SK-MEL-5 (cell line): Measurements from ENCODE around the gene BNIP1. TPM values are rescaled to one million over a fixed set of nuclear protein-coding genes. Genes with fewer than 3 reads are reported as not detected.
"Not testable (repeated sequence)": the region's sequence is repeated elsewhere in the genome, so short reads cannot be mapped to it uniquely, and the experiment has no call there.

Experiments
- DNase-seq: peaks from one replicate; pipeline ENCODE4 v3.0.0-alpha.2; 2016; ENCODE audit warnings: low read depth, low spot score
- in situ Hi-C: cut with HindIII; loops from 2 replicates; pipeline ENCODE4 v1.10.0; 2016; ENCODE audit warnings: low sequenced_read_pairs, high pct_unique_total_duplicates, low pct_unique_long_range_greater_than_20kb
- polyA plus RNA-seq, 2 experiments: library from polyadenylated mRNA; depleted of rRNA; stranded (reverse); fragments of >200 nt; gene quantifications; 2 replicates each; pipeline ENCODE4 v1.2.3, GENCODE V29; 2015
- total RNA-seq: library from RNA; depleted of rRNA; stranded (reverse); fragments of >200 nt; shearing (Covaris generic); gene quantifications from 2 replicates; pipeline ENCODE4 v1.2.3, GENCODE V29; 2014; rRNA removed

The BNIP1 gene
- total RNA-seq, result 17.1 and 18.0 TPM in 2 replicates
- 8.6 and 12.3 TPM in 2 replicates for polyA plus RNA-seq (2015; cell fraction: cytosol; rRNA removed)
- 9.9 and 20.0 TPM in 2 replicates for polyA plus RNA-seq (2015; cell fraction: nucleus; rRNA removed)

GRCh38 chr5:173144200-173145176 lies at the start of gene BNIP1:
Gene BNIP1, plus strand, starts transcription at chr5:173144531. Its CDS starts 15 bp downstream, at chr5:173144546.
- in situ Hi-C loops, result no loop called here
- DNase-seq, result peak; percentile 93

DNA sequence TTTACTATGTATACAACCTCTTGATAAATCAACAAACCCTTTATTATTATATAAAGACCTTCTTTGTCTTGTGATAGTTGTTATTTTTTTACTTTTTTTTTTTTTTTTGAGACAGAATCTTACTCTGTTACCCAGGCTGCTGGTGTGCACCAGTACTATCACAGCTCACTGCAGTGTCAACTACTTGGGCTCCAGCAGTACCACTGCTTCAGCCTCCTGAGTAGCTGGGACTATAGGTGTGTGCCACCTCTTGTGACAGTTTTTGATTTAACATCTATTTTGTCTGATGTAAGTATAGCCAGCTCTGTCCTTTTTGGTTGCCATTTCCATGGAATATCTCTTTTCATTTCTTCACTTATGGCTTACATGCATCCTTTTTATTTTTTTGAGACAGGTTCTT lies 45.5 kb upstream of the BNIP1 start:
- in situ Hi-C loops, result no loop called here
- DNase-seq, result no peak

DNA sequence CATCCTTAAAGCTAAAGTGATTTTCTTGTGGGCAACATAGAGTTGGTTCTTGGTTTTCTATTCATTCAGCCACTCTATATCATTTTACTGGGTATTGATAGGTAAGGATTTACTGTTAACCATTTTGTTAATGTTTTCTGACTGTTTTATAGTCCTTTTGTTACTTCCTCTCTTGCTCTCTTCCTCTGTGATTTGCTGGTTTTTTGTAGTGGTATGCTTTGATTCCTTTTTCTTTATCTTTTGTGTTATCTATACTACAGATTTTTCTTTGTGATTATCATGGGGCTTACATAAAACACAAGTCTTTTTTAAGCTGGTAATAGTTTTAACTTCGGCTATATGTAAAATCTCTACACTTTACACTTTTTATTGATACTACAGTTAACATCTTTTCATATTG lies 44.9 kb upstream of the BNIP1 start:
- no peak for DNase-seq
- in situ Hi-C loops, result no loop called here

DNA sequence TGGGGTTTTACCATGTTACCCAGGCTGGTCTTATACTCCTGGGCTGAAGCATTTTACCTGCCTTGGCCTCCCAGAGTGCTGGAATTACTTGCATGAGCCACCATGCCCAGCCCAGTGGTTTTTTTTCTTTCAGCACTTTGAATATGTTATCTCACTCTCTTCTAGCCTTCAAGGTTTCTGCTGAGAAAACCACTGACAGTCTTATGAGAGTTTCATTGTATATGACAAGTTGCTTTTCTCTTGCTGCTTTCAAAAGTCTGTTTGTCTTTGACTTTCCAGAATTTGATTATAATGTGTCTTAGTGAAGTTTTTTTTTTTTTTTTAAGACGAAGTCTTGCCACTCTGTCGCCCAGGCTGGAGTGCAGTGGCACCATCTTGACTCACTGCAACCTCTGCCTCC lies 43.1 kb upstream of the BNIP1 start:
- DNase-seq, result no peak
- in situ Hi-C loops, result no loop called here

GRCh38 chr5:173103411-173103810 lies 40.9 kb upstream of the BNIP1 start:
- in situ Hi-C loops, result no loop called here
- peak; percentile 67 for DNase-seq

DNA sequence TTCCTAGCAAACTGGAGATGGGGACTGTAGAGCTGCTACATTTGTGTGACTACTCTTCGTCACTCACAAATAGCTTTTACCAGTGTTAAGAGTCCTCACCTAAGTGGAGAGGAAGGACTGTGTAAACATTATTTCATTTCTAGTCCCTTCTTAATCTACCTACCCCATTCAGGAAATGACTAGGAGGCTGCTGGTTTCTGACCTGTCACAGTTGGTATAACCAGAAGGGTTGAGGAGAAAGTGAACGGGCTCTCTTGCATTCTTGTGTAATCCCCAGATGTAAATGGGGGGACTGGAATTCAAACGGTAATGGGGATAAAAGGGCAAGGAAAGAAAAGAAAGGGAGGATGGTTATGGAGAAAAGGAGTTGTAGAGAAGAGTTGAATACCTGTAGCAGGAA lies 35.4 kb upstream of the BNIP1 start:
- in situ Hi-C loops, result no loop called here

GRCh38 chr5:173114536-173114935 lies 29.8 kb upstream of the BNIP1 start:
- no peak for DNase-seq
- in situ Hi-C loops, result no loop called here

More for the DNA sequence above, 35.4 kb upstream of the BNIP1 start:
- no peak for DNase-seq

DNA sequence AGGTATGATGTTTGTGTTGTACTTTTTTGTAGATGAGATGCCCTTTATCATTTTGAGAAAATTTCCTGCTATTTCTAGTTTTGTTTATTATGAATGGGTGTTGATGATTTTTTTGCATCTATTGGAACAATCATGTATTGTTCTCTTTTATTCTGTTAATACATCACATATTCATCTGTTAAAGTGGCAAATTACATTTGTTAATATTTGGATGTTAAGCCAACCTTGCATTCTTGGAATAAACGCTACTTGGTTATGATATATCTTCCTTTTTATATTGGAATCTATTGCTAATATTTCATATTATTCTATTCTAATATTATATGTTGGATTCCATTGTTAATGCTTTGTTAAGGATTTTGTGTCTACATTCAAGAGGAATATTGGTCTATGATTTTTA lies 24.6 kb upstream of the BNIP1 start:
- in situ Hi-C loops, result no loop called here
- no peak for DNase-seq

DNA sequence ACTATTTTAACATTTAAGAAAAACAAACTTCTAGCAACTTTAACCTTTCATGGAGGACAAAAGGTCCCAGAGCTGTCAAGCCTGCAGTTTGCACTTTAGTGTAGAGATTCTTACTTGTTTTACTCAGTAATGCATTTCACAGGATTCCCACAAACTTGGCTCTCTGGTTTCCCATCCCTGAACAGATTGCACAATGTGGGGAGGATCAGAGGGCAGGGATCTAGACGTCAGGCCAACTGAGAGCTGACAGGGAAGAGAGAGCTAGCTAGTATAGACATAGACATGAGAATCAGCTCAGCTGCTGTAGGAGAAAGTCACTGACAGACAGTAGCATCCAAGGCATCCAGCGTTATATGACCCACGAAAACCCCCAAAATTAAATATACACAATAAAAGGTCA lies 20.9 kb upstream of the BNIP1 start:
- DNase-seq, result no peak
- in situ Hi-C loops, result no loop called here

GRCh38 chr5:173132166-173132565 lies 12.2 kb upstream of the BNIP1 start:
- in situ Hi-C loops, result not testable (repeated sequence)

GRCh38 chr5:173138707-173139106 lies 5.6 kb upstream of the BNIP1 start:
- in situ Hi-C loops, result no loop called here
- DNase-seq, result no peak

More at GRCh38 chr5:173132166-173132565, 12.2 kb upstream of the BNIP1 start:
- DNase-seq, result not testable (repeated sequence)

DNA sequence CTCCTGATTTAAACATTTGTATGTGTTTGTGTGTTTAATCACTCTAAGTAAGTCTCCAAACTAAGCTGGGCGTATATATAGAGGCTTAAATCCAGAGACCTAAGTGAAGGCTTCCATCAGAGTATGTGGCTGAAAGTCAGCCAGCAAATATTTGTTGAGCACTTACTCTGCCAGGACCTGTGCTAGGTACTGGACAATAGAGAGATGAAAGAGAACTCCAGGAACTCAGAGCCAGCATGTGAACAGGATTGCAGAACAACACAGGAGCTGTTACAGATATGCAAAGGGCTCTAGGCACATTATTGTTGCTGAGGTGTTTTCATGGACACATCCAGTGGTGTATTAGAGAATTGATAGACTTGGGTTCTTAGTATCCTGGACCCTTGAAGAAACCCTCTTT lies 4.7 kb upstream of the BNIP1 start:
- no peak for DNase-seq
- in situ Hi-C loops, result no loop called here

DNA sequence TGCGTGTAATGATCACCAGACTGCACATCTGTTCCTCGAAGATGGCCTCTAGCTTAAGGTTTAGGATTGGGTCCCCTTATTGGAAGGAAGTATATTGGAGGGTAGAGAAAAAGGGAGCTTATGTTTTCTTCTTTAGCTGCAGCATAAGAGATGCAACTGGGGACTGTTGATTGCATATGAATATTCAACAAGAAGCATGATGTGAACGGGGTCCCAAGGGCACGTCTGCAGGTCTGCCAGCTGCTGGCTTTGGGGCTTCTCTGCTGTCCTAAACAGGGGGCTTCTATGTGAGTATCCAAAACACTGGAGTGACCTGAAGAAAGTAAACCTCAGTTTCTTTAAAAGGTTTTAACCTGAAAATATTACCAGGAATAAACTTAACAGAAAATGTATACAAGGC lies 3.6 kb upstream of the BNIP1 start:
- in situ Hi-C loops, result no loop called here
- DNase-seq, result no peak

DNA sequence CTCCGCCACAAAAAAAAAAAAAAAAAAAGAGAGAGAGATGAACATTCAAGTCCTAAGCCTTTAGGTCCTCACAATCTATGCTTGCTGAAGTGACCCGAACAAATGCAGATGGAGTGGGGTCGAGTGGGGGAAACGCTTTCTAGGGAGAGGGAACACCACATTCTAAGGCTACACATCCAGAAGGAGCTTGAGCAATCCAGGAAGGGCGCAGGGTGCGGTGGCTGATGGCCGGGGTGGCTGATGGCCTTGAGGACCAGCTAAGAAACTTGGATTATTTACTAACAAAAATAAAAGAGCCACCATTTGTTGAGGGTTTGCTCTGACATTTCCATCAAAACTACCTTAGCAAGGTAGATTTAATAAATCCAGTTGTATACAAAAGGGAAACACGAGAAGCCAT lies 764 bp upstream of the BNIP1 start:
- in situ Hi-C loops, result no loop called here
- no peak for DNase-seq

- DNase-seq, result no peak
- in situ Hi-C loops, result no loop called here
Observed at GRCh38 chr5:173148354-173148753, 4.0 kb downstream of the BNIP1 start.

DNA sequence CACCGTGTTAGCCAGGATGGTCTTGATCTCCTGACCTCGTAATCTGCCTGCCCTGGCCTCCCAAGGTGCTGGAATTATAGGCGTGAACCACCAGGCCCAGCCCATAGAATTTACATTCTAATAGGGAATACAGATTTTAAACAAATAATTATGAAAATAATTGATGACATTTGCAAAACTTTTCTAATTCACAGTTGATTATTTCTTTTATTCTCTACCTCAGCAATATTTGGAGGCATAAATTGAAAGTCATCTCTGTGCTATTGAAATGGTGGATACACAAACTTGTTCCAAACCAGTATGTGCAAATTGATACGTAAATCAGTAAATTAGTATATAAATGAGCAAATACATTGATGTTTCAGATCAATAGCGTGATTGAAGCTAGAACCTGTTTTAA lies 8.2 kb downstream of the BNIP1 start:
- DNase-seq, result no peak
- in situ Hi-C loops, result no loop called here

GRCh38 chr5:173153842-173154241 lies 9.5 kb downstream of the BNIP1 start:
- in situ Hi-C loops, result no loop called here

GRCh38 chr5:173154619-173155018 lies 10.3 kb downstream of the BNIP1 start:
- DNase-seq, in situ Hi-C loops: not testable (repeated sequence)

More at GRCh38 chr5:173153842-173154241, 9.5 kb downstream of the BNIP1 start:
- DNase-seq, result no peak

GRCh38 chr5:173155912-173156311 lies 11.6 kb downstream of the BNIP1 start:
- no peak for DNase-seq
- in situ Hi-C loops, result no loop called here
